ENCODE data around the gene OASL. TPM values are rescaled to one million over a fixed set of nuclear protein-coding genes. Genes with fewer than 3 reads are reported as not detected.

The OASL gene
- total RNA-seq, 1 donor from 2014 or later = not detected

DNA sequence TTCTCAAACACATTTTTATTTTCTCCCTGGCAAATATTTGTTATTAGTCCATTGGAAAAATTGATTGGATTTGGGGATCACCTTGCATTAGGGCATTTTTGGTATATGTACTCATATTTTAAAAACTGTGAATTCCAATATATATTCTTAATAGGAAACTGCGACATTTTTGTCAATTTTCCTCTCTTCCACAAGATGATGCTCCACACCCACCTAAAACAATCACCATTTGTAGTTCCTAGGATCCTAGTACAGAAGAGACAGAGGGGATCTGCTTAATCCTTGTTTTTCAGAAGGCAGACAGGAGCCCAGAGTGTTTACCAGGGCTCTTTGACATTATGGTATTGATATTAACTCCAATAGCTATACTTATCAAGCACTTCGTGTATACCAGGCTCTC lies 22.8 kb upstream of the OASL start:
- Mint-ChIP-seq H3K27me3 (peaks cover 26% of the 10 kb centered on the region), H3K27ac (no peak overlapping the region), H3K9me3 (ENCODE audit: low read depth) (no peaks in the 10 kb centered on the region), H3K36me3 (ENCODE audit: insufficient read depth) (no peaks in the 10 kb centered on the region), H3K4me1 (ENCODE audit: low read depth) (no peaks in the 10 kb centered on the region), H3K4me3 (ENCODE audit: low read depth) (no peak overlapping the region)
- DNase-seq (ENCODE audit: low spot score, unreplicated experiment) = no peak
- TF ChIP-seq, protein P1, sequence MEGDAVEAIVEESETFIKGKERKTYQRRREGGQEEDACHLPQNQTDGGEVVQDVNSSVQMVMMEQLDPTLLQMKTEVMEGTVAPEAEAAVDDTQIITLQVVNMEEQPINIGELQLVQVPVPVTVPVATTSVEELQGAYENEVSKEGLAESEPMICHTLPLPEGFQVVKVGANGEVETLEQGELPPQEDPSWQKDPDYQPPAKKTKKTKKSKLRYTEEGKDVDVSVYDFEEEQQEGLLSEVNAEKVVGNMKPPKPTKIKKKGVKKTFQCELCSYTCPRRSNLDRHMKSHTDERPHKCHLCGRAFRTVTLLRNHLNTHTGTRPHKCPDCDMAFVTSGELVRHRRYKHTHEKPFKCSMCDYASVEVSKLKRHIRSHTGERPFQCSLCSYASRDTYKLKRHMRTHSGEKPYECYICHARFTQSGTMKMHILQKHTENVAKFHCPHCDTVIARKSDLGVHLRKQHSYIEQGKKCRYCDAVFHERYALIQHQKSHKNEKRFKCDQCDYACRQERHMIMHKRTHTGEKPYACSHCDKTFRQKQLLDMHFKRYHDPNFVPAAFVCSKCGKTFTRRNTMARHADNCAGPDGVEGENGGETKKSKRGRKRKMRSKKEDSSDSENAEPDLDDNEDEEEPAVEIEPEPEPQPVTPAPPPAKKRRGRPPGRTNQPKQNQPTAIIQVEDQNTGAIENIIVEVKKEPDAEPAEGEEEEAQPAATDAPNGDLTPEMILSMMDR (IDR thresholded peaks at IDR 0.05; ENCODE audit: unreplicated experiment) = peak; percentile 24

DNA sequence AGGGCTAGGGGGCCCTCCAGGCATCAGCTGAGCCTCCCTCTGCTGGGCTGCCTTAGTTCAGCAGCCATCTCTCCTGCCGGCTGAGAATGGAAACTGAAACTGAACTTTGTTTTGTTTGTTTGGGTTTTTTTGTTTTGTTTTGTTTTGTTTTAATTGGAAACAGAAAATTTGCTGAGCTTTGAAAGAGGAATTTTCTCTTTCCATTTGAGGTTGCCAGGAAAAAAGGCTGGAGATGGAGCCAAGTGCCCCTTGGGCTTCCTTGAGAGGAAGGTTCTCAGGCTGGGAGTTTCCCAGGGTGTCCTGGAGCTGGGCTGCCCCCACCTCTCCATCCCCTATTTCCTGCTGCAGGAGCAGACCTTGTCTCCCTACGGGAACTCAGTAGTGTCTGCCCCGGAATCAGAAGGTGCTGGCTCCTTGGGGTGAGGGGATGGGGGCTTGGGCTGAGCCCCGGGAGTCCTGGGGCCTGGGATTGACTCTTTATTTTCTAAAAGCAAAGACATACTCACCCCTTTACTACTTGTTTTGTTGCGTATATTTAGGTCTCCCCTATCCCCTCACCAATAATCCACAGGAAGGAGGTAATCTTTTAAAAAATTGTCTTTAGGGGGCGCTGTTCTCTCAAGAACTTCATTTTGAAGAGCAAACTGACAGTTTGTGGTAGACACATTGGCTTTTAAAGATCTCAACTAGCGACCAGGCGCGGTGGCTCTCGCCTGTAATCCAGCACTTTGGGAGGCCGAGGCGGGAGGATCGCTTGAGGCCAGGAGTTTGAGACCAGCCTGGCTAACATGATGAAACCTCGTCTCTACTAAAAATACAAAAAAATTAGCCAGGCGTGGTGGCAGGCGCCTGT lies 21.3 kb upstream of the OASL start:
- no peaks in the 10 kb centered on the region for H3K4me1 Mint-ChIP-seq (ENCODE audit: low read depth)
- H3K9me3 Mint-ChIP-seq (ENCODE audit: low read depth) = no peaks in the 10 kb centered on the region
- no peak overlapping the region for H3K4me3 Mint-ChIP-seq (ENCODE audit: low read depth)
- DNase-seq (ENCODE audit: low spot score, unreplicated experiment) = no peak
- H3K27ac Mint-ChIP-seq = peak overlapping the region; percentile 71
- peaks cover 20% of the 10 kb centered on the region for H3K27me3 Mint-ChIP-seq
- TF ChIP-seq, protein P1 (IDR thresholded peaks at IDR 0.05; ENCODE audit: unreplicated experiment) = peak; percentile 49
- H3K36me3 Mint-ChIP-seq (ENCODE audit: insufficient read depth) = no peaks in the 10 kb centered on the region

DNA sequence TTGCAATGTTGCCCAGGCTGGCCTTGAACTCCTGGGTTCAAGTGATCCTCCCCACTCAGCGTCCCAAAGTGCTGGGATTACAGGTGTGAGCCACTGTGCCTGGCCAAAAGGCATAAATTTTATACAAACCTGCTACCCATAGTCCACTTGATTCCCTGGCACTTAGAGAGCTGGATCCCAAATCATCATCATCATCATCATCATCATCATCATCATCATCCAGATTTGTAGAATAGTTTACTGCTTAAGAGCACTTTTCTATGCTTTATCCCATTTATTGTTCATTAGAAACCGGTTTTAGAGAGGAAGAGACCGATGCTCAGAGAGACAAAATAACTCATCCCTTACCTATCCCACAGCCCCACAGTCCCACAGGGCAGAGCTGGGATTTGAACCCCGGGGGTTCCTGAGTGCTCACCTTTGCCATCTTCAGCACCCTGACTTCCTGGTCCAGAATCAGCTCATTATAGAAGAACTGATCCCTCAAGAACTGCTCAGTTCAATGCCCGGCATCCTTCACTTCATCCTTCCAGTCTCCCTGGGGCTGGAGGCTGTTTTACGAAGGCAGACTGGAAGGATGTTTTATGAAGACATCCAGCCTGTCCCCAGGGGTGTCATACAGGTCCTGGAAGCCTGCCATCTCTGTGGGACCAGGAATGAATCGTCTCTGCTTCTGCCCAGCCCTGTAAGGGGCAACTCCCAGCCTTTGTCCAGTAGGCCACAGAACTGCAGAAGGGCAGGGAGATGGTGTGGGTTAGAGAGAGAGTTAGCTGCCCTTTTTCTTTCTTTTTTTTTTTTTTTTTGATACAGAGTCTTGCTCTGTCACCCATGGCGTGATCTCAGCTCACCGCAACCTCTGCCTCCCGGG lies 20.2 kb upstream of the OASL start:
- no peaks in the 10 kb centered on the region for H3K36me3 Mint-ChIP-seq (ENCODE audit: insufficient read depth)
- no peaks in the 10 kb centered on the region for H3K4me1 Mint-ChIP-seq (ENCODE audit: low read depth)
- TF ChIP-seq, protein P1 (IDR thresholded peaks at IDR 0.05; ENCODE audit: unreplicated experiment) = no peak
- DNase-seq (ENCODE audit: low spot score, unreplicated experiment) = no peak
- H3K4me3 Mint-ChIP-seq (ENCODE audit: low read depth) = no peak overlapping the region
- H3K27ac Mint-ChIP-seq = no peak overlapping the region
- peaks cover 18% of the 10 kb centered on the region for H3K27me3 Mint-ChIP-seq
- H3K9me3 Mint-ChIP-seq (ENCODE audit: low read depth) = no peaks in the 10 kb centered on the region

DNA sequence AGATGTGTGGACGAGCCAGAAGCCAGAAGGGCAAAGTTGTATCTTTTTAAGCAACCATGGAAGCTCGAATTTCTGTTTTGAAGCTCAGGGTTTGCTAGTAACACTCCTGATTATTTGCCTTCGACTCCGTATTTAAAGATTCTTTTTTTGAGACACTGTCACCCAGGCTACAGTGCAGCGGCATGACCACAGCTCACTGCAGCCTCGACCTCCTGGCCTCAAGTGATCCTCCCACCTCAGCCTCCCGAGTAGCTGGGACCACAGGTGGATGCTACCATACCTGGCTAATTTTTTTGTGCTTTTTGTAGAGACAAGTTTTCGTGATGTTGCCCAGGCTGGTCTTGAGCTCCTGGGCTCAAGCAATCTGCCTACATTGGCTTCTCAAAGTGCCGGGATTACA lies 18.7 kb upstream of the OASL start:
- H3K36me3 Mint-ChIP-seq (ENCODE audit: insufficient read depth) = no peaks in the 10 kb centered on the region
- no peak overlapping the region for H3K27ac Mint-ChIP-seq
- peaks cover 21% of the 10 kb centered on the region for H3K27me3 Mint-ChIP-seq
- H3K9me3 Mint-ChIP-seq (ENCODE audit: low read depth) = no peaks in the 10 kb centered on the region
- H3K4me3 Mint-ChIP-seq (ENCODE audit: low read depth) = no peak overlapping the region
- H3K4me1 Mint-ChIP-seq (ENCODE audit: low read depth) = no peaks in the 10 kb centered on the region
- DNase-seq (ENCODE audit: low spot score, unreplicated experiment) = no peak
- TF ChIP-seq, protein P1 (IDR thresholded peaks at IDR 0.05; ENCODE audit: unreplicated experiment) = no peak

DNA sequence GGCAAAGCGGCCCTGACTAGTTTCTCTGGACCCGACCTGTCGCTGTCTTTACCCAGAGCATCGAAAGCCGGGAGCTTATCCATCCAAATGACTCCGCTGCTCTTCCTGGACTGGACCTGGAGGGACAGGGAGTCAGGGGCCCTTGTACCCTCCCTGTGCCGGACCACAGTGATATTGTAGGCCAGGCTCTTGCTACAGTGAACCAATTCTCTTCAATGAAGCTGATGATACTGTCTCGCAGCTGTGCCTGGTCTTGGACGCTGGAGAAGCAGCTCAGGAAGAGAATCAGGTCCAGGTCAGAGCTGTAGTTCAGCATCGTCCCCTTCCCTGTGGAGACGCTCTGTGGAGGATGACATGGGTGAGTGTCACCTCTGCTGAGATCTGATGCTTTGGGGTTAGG lies 14.7 kb upstream of the OASL start:
- no peak for DNase-seq (ENCODE audit: low spot score, unreplicated experiment)
- no peaks in the 10 kb centered on the region for H3K36me3 Mint-ChIP-seq (ENCODE audit: insufficient read depth)
- TF ChIP-seq, protein P1 (IDR thresholded peaks at IDR 0.05; ENCODE audit: unreplicated experiment) = no peak
- no peak overlapping the region for H3K27ac Mint-ChIP-seq
- no peaks in the 10 kb centered on the region for H3K4me1 Mint-ChIP-seq (ENCODE audit: low read depth)
- H3K27me3 Mint-ChIP-seq = peaks cover 25% of the 10 kb centered on the region
- H3K4me3 Mint-ChIP-seq (ENCODE audit: low read depth) = no peak overlapping the region
- H3K9me3 Mint-ChIP-seq (ENCODE audit: low read depth) = no peaks in the 10 kb centered on the region
